Measurements from ENCODE around the gene CTSF.
"Not testable (repeated sequence)": the region's sequence is repeated elsewhere in the genome, so short reads cannot be mapped to it uniquely, and the experiment has no call there.

Gene CTSF

DNA sequence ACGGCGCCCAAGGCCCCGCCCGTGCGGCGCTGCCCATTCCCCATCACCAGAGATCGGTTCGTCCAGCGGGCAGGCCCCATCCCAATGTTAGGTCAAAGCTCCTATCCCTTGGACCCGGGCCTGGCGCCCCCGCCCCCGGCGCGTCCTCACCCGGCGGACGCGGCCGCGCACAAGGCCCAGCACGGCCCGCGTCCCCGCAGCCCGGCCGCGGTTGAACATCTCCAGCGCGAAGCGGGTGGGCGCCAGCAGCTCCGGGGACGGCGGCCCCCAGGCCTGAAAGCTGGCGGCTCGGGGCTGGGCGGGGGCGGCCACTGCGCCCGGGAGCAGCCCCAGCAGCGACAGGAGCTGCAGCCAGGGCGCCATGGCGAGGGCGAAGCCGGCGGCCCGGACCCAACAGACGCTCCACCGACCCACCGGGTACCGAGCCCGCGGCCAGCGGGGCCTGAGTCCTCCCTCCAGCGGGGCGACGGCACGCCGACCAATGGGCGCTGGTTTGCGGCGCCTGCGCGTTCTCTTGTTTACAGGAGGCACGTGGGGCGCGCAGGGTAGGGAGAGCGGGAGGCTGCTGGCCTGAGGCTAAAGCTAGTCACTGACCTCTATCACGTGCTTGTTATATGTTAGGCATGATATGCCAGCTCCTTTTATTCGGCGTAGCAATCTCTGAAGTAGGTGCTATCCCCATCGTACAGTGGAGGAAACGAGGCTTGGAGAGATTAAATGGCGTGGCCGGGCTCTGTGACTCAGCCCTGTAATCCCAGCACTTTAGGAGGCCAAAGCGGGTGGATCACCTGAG is at the start of gene CTSF:
TSS of gene CTSF (minus strand) at position 483 of the 793 bp plus-strand sequence. CDS start at position 363, 120 bp downstream.
- DNase-seq (ENCODE audit: low spot score): peak; percentile 71
- H3K27me3 Mint-ChIP-seq (ENCODE audit: low read depth): peaks cover 33% of the 10 kb centered on the region
- H3K4me3 Mint-ChIP-seq: peak within 1 kb of the TSS; percentile 75
- H3K27ac Mint-ChIP-seq: no peak within 1 kb of the TSS
- no peaks in the 10 kb centered on the region for H3K36me3 Mint-ChIP-seq (ENCODE audit: low read depth)
- peaks cover 2% of the 10 kb centered on the region for H3K4me1 Mint-ChIP-seq (ENCODE audit: low read depth)
- H3K9me3 Mint-ChIP-seq: no peaks in the 10 kb centered on the region

DNA sequence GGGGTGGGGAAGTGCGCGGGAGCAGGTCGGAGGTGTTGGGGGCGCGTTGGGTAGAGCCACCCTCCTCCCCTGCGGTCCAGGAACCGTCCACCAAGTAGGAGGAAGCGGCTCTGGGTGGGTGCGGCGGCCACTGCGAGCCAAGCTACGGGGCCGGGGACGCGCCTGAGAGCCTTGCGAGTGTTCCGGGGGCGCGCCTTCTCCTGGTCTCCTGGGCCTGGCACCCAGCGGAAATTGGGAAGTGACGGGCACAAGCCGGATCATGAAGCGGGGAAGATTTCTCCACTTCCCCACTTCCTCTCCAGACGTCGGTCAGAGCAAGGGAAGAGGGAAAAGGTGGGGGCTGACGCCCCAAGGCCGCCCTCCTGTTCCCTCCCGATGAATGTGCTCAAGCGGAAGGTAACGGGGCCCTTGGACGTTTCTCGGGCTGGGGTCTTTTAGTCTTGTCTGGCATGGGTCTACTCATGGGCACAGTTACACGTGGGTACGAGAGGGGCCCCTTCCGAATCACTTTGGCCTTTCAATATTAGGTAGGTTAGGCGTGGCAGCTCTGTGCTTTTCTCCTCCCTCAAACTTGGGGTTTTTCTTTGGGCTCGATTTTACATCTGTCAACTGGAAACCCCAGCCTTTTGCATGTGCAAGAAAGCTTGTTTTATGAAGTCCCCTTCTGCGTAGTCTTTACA is 48.9 kb upstream of the CTSF start:
- Mint-ChIP-seq H3K9me3 (no peaks in the 10 kb centered on the region), H3K27me3 (ENCODE audit: low read depth) (no peaks in the 10 kb centered on the region), H3K4me3 (peak overlapping the region; percentile 99), H3K4me1 (ENCODE audit: low read depth) (peaks cover 30% of the 10 kb centered on the region), H3K36me3 (ENCODE audit: low read depth) (peaks cover 56% of the 10 kb centered on the region), H3K27ac (peak overlapping the region; percentile 98)
- DNase-seq (ENCODE audit: low spot score): no peak

DNA sequence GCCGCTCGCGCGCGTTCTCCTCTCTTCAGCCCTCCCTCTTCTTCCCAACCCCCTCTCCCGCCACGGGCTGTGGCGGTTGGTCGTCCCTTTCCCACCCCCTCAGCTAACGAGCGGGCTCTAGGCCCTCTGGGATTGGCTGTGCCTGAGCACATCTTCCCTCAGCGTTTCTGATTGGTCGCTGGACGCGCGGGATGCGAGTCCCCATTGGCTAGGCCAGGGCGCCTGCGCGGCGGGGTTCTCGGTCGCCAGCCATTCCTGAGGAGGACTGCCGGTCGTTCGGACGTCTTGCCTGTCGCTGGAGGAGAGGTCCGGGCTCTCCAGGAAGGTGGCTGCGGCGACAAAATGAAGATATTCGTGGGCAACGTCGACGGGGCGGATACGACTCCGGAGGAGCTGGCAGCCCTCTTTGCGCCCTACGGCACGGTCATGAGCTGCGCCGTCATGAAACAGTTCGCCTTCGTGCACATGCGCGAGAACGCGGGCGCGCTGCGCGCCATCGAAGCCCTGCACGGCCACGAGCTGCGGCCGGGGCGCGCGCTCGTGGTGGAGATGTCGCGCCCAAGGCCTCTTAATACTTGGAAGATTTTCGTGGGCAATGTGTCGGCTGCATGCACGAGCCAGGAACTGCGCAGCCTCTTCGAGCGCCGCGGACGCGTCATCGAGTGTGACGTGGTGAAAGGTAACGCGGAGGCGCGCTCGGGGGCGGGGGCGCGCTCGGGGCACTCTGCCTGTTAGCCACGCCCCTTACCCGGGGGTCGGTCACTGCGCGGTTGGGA is 48.2 kb upstream of the CTSF start, which contains the start of gene RBM14:
TSS of gene RBM14 (plus strand) at position 252 of the 776 bp plus-strand sequence. CDS start at position 343, 91 bp downstream.
- H3K27me3 Mint-ChIP-seq (ENCODE audit: low read depth): no peaks in the 10 kb centered on the region
- DNase-seq (ENCODE audit: low spot score): peak; percentile 98
- peak within 1 kb of the TSS; percentile 99 for H3K4me3 Mint-ChIP-seq
- H3K36me3 Mint-ChIP-seq (ENCODE audit: low read depth): peaks cover 53% of the 10 kb centered on the region
- H3K4me1 Mint-ChIP-seq (ENCODE audit: low read depth): peaks cover 28% of the 10 kb centered on the region
- peak within 1 kb of the TSS; percentile 98 for H3K27ac Mint-ChIP-seq
- H3K9me3 Mint-ChIP-seq: no peaks in the 10 kb centered on the region

DNA sequence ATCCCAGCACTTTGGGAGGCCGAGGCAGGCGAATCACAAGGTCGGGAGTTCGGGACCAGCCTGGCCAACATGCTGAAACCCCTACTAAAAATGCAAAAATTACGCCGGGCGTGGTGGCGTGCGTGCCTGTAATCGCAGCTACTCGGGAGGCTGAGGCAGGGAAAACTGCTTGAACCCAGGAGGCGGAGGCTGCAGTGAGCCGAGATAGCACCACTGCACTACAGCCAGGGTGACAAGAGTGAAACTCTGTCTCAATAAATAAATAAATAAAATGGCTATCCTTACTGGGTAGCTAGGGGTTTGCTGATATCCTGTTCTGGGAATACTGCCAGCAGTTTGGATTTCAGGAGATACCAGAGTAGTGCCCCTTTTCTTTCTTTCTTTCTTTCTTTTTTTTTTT is 45.7 kb upstream of the CTSF start:
- Mint-ChIP-seq H3K9me3 (no peaks in the 10 kb centered on the region), H3K4me3 (no peak overlapping the region), H3K27me3 (ENCODE audit: low read depth) (no peaks in the 10 kb centered on the region), H3K4me1 (ENCODE audit: low read depth) (peaks cover 31% of the 10 kb centered on the region), H3K36me3 (ENCODE audit: low read depth) (peaks cover 36% of the 10 kb centered on the region), H3K27ac (no peak overlapping the region)
- DNase-seq (ENCODE audit: low spot score): no peak

DNA sequence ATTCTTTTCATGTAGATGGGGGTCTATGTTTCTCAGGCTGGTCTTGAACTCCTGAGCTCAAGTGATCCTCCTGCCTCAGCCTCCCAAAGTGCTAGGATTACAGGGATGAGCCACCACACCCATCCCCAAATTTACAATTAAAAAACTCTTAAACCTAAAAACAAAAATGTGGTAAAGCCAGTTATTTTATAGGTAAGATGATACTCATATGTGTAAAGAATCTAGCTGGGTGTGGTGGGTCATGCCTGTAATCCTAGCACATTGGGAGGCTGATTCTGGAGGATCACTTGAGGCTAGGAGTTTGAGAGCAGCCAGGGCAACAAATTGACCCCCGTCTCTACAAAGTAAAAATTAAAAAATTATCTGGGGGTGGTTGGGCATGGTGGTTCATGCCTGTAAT is 44.1 kb upstream of the CTSF start:
- Mint-ChIP-seq H3K4me3 (no peak overlapping the region), H3K27me3 (ENCODE audit: low read depth) (no peaks in the 10 kb centered on the region), H3K36me3 (ENCODE audit: low read depth) (peaks cover 22% of the 10 kb centered on the region), H3K27ac (no peak overlapping the region), H3K9me3 (no peaks in the 10 kb centered on the region), H3K4me1 (ENCODE audit: low read depth) (peaks cover 20% of the 10 kb centered on the region)
- no peak for DNase-seq (ENCODE audit: low spot score)

DNA sequence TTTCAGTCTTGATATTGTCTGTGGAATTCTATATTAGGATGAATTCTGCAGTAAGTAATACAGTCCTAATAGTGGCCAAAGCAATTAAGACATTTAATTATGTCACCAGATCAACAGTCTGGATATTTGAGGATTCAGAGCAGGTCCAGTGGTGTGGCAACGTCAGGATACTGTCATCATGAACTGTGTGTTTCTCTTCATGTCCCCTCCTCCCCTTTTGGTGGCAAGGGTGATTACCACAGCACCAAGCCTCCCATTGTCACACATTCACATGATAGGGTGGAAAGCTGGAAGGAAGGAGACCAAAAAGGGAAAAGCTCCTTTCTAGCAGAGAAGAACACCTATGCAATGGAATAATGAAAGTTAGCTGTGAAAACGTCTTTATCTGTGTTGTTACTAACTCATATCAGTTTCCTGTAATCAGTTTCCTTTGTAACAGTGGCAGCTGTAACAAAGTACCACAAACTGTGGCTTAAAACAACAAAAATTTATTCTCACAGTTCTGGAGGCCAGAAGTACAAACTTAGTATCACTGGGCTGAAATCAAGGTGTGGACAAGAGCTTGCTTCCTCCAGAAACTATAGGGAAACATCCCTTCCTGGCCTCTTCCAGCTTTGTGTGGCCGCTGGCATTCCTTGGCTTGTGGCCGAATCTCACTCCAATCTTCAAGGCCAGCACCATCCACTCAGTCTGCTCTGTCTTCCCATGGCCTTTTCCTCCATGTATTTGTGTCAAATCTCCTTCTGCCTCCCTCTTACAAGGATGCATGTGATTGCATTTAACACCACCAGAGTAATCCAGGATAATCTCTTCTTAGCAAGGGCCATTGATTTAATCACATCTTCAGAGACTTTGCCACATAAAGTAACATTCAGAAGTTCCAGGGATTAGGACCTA is 41.6 kb upstream of the CTSF start:
- Mint-ChIP-seq H3K27ac (peak overlapping the region; percentile 73), H3K36me3 (ENCODE audit: low read depth) (peaks cover 2% of the 10 kb centered on the region), H3K4me1 (ENCODE audit: low read depth) (peaks cover 15% of the 10 kb centered on the region), H3K4me3 (peak overlapping the region; percentile 44), H3K27me3 (ENCODE audit: low read depth) (no peaks in the 10 kb centered on the region), H3K9me3 (no peaks in the 10 kb centered on the region)
- DNase-seq (ENCODE audit: low spot score): no peak

DNA sequence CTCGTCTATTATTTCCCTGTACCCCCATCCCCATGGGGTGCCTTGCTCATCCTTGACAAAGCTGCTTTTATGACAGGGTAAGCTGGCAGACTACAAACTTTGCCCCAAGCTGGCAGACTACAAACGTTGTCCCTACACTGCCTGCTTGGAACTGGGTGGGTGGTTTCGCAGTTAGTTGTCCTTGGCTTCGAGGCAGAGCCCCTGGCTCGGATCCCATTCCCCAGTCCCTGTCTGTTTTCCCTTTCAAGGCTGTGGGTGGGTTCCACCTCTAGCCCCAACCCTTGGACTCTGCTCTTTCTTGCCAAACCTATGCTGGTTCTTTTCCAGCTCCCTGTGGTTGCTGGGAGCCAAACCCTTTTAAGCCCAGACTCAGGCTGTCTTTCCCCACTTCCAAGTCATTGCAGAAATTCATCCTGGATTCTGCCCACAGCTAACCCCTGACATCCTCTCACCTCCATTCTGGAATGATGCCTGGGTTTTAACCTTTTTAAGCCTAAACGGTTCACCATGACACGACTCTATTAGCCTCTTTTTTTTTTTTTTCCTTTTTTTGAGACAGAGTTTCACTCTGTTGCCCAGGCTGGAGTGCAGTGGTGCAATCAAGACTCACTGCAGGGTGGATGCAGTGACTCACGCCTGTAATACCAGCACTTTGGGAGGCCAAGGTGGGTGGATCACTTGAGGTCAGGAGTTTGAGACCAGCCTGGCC is 38.9 kb upstream of the CTSF start:
- peaks cover 15% of the 10 kb centered on the region for H3K4me1 Mint-ChIP-seq (ENCODE audit: low read depth)
- no peak for DNase-seq (ENCODE audit: low spot score)
- peaks cover 4% of the 10 kb centered on the region for H3K36me3 Mint-ChIP-seq (ENCODE audit: low read depth)
- H3K4me3 Mint-ChIP-seq: no peak overlapping the region
- H3K27ac Mint-ChIP-seq: no peak overlapping the region
- no peaks in the 10 kb centered on the region for H3K27me3 Mint-ChIP-seq (ENCODE audit: low read depth)
- H3K9me3 Mint-ChIP-seq: no peaks in the 10 kb centered on the region

DNA sequence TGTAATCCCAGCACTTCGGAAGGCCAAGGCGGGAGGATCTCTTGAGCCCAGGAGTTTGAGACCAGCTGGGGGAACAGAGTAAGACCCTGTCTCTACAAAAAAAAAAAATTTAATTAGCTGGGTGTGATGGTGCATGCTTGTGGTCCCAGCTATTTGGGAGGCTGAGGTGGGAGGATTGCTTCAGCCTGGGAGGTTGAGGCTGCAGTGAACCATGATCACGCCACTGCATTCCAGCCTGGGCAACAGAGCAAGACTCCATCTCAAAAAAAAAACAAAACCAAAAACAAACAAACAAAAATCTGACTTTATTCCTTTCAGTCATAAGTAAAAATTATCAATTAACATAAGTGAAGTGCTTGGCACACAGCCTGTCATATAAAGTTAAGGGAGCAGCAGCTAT is 38.2 kb upstream of the CTSF start:
- H3K4me1 Mint-ChIP-seq (ENCODE audit: low read depth): peaks cover 15% of the 10 kb centered on the region
- H3K27ac Mint-ChIP-seq; H3K4me3 Mint-ChIP-seq; H3K9me3 Mint-ChIP-seq; H3K27me3 Mint-ChIP-seq (ENCODE audit: low read depth); H3K36me3 Mint-ChIP-seq (ENCODE audit: low read depth); DNase-seq (ENCODE audit: low spot score): not testable (repeated sequence)

DNA sequence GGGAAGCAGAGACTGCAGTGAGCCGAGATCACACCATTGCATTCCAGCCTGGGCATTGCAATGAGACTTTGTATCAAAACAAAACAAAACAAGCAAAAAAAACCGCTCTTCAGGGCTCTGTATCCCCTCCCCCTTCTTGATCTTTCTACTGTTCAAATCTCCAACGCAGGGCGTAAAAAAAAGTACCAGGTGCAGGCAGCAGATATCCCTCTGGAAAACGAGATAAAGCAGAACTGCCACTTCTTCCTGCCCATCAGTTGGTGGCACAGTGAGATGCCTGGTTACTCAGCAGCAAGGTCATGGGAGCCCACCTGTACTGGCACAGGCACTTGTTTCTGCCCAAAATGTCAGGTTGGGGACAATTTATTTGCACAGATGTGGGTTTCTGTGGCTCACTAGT is 35.7 kb upstream of the CTSF start:
- Mint-ChIP-seq H3K4me3 (no peak overlapping the region), H3K9me3 (no peaks in the 10 kb centered on the region), H3K4me1 (ENCODE audit: low read depth) (no peaks in the 10 kb centered on the region), H3K27ac (no peak overlapping the region), H3K27me3 (ENCODE audit: low read depth) (no peaks in the 10 kb centered on the region), H3K36me3 (ENCODE audit: low read depth) (peaks cover 8% of the 10 kb centered on the region)
- DNase-seq (ENCODE audit: low spot score): no peak

DNA sequence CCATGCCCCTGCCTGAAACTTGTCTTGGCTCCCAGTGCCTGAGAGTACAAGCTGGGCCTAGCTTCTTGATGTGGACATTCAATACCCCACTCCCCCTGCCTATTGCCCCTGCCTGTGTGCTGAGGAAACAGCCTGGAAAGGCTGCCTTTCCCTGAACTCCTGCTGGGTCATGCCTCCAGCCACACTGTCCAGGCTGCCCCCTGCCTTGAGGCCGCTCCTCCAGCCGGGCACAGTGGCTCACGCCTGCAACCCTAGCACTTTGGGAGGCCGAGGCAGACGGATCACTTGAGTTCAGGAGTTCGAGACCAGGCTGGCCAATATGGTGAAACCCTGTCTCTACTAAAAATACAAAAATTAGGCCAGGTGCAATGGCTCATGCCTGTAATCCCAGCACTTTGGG is 34.7 kb upstream of the CTSF start:
- H3K27me3 Mint-ChIP-seq (ENCODE audit: low read depth): no peaks in the 10 kb centered on the region
- no peak overlapping the region for H3K27ac Mint-ChIP-seq
- peaks cover 6% of the 10 kb centered on the region for H3K36me3 Mint-ChIP-seq (ENCODE audit: low read depth)
- H3K9me3 Mint-ChIP-seq: no peaks in the 10 kb centered on the region
- no peak for DNase-seq (ENCODE audit: low spot score)
- H3K4me3 Mint-ChIP-seq: no peak overlapping the region
- H3K4me1 Mint-ChIP-seq (ENCODE audit: low read depth): no peaks in the 10 kb centered on the region

DNA sequence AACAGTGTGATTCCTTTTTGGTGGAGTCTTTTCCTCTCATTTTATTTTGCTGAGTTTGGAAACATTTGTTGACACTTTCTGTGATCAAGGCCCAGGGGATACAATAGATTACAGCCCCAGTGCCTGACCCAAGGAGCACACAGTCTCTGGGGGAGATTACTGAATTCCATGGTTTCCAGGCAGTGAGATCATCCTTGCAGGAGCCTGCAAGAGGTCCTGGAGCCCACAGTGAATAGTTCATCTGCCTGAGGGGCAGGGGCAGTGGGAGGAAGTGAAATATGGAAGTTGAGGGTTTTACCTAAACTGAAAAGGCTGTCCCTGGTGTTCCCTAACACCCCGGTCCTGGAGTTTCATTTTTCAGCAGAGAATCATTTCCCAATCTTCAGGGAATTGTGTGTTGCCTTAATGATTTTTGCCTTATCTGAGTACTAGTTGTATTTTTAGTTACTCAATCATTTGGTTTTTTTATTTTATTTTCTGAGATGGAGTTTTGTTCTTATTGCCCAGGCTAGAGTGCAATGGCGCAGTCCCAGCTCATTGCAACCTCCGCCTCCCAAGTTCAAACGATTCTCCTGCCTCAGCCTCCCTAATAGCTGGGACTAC is 32.3 kb upstream of the CTSF start:
- Mint-ChIP-seq H3K36me3 (ENCODE audit: low read depth) (peaks cover 6% of the 10 kb centered on the region), H3K4me3 (no peak overlapping the region), H3K4me1 (ENCODE audit: low read depth) (peaks cover under 1% of the 10 kb centered on the region), H3K27ac (no peak overlapping the region), H3K27me3 (ENCODE audit: low read depth) (no peaks in the 10 kb centered on the region), H3K9me3 (no peaks in the 10 kb centered on the region)
- DNase-seq (ENCODE audit: low spot score): no peak

DNA sequence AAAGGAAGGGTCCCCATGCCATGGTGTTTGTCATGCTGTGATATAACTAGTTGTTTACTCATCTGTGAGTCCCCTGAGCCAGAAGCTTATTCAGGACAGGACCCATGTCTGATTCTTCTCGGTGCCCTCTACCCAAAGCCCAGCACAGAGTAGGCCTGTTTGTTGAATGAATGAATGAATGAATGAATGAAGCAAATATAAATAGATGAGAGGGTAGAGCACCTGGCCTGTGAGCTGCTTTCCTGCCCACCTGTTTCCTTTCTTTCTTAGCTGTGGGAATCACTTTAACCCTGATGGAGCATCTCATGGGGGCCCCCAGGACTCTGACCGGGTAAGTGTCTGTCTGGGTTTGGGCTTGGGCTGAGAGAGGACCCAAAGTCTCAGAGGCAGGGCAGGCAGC is 31.8 kb upstream of the CTSF start:
- Mint-ChIP-seq H3K4me1 (ENCODE audit: low read depth) (peaks cover 4% of the 10 kb centered on the region), H3K4me3 (no peak overlapping the region), H3K27ac (no peak overlapping the region), H3K9me3 (no peaks in the 10 kb centered on the region), H3K36me3 (ENCODE audit: low read depth) (peaks cover 6% of the 10 kb centered on the region), H3K27me3 (ENCODE audit: low read depth) (no peaks in the 10 kb centered on the region)
- DNase-seq (ENCODE audit: low spot score): no peak

Data from T-helper 2 cell treated with Interferon-gamma antibody and Interleukin-4, amounts not matched to agents 5 μg/mL and 100 μg/mL, for 36 hours (primary cell).